ENCODE data around the gene KLHL34. TPM values are rescaled to one million over a fixed set of nuclear protein-coding genes. Genes with fewer than 3 reads are reported as not detected.

Gene KLHL34, protein sequence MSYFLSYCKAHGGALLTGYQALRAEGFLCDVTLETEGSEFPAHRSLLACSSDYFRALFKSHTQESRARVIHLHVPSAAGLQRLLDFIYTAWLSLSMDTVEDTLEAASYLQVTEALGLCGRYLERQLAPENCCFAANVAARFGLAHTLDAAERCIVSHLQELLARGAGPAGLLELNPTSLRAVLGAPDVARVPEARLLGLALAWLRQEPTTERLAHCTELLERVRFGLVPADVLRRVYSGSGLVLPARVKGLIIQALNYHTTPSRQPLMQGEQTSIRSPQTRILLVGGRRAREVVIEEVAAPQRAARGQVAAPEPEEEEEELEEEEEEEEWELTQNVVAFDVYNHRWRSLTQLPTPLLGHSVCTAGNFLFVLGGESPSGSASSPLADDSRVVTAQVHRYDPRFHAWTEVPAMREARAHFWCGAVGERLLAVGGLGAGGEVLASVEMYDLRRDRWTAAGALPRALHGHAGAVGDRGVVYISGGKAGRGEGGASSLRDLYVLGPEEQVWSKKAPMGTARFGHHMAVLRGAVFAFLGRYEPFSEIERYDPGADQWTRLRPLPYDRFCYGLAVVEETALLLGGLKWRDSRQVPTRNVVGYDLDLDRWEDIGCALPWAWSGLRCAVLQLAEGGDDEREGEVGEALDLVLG
- 1 to 10 TPM; 1.1 to 1.2 TPM for total RNA-seq

DNA sequence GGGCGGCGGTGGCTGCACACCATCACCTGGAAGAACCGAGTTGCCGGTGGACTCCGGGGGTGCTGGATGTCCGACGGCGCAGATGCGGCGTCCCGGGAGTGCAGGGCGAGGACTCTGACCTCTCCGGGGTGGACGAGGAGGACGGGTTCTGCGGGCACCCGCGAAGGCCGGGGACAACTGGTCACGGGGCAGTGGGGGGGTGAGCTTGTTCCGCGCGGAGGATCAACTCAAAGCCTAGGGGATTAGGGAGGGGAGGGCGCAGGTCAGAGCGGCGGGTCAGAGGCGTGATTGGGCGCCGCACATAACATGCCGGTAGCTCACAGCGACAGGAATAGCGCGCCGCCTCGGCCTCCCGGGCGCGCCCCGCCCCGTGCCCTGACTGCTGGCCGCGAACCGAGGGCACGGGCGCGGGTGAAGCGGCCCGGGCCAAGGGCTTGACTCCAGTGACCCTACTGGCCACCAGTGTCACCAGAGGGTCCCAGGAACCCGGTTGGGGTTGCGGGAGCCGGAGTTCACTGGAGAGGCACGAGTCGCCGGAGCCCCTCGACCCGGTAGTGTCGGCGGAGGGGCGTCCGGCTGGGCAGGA lies at the start of gene KLHL34:
TSS of gene KLHL34 (minus strand) at position 179 of the 586 bp plus-strand sequence. CDS start 542 bp downstream, outside the sequence.
- Mint-ChIP-seq H3K27ac (no peak within 1 kb of the TSS), H3K4me3 (peak within 1 kb of the TSS; percentile 67), H3K9me3 (no peaks in the 10 kb centered on the region), H3K27me3 (ENCODE audit: low read depth) (no peaks in the 10 kb centered on the region), H3K4me1 (ENCODE audit: low read depth) (peaks cover 11% of the 10 kb centered on the region), H3K36me3 (ENCODE audit: low read depth) (peaks cover 1% of the 10 kb centered on the region)
- CTCF ChIA-PET, result no interaction called here
- DNase-seq, result peak; percentile 26
- intact Hi-C loops (cut with micrococcal nuclease), result loop anchor here (1.0 to 10.0 kb wide), 4 partner anchors 181 to 327 kb away; partner anchors contain the start of genes CNKSR2 and MBTPS2

DNA sequence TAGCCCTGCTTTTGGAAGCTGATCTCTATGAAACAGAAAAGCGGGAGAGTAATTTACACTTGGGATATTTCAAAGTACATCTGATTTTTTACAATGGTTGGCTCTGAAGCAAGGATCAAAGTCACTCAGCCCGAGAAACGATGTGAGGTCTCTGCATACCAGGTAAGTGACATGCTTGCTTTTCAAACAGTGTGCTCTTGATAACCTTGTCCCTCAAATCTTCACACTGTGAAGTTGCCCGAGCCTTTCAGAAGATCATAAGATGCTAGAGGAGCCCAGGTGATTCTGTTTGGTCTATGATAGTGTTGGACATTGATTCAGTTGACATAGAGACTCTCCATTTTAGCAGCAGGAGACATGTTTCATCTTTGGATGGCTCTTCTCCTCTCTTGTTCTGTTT lies 47.1 kb upstream of the KLHL34 start:
- Mint-ChIP-seq H3K4me3 (no peak overlapping the region), H3K9me3 (no peaks in the 10 kb centered on the region), H3K4me1 (ENCODE audit: low read depth) (no peaks in the 10 kb centered on the region), H3K36me3 (ENCODE audit: low read depth) (no peaks in the 10 kb centered on the region), H3K27ac (no peak overlapping the region), H3K27me3 (ENCODE audit: low read depth) (no peaks in the 10 kb centered on the region)
- no peak for DNase-seq
- intact Hi-C loops (cut with micrococcal nuclease), result no loop called here
- CTCF ChIA-PET, result no interaction called here

DNA sequence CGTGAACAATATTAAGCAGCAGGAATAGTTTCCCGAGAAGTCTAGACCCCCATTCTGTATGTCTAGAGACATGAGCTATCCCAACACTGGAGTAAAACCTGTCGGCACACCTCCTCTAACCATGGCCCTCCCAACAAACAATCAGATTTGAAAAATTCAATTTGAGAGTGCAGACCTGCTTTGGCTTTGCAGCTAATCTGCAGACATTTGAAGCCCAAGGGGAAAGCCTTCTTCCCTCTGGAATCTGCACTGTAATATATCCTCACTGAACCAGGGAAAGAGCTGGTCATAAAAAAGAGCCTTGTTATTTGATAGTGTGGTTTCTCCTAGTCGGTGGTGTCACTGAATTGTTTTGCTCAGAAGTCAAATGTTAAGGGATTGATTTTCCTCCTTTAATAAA lies 44.6 kb upstream of the KLHL34 start:
- CTCF ChIA-PET, result no interaction called here

DNA sequence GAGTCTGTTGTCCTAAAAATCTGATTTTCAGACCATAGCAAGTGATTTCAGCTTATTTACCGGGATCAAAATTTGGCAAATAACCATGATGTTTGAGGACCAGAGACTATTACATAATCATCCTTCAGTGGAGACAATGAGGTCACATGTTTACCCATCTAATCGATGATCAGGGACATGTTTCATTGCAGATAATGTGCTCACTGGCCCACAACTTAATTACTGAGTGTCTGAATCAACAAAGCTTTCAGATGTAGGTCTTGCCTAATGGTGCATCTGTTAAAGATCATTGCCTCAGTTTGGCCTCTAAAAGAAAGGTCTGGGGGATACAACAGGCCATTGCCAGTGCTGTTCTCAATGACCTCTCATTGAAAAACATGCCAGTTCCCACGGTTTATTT lies 42.8 kb upstream of the KLHL34 start:
- CTCF ChIA-PET, result no interaction called here
- no peak overlapping the region for H3K27ac Mint-ChIP-seq
- intact Hi-C loops (cut with micrococcal nuclease), result no loop called here
- H3K9me3 Mint-ChIP-seq, result no peaks in the 10 kb centered on the region
- no peaks in the 10 kb centered on the region for H3K36me3 Mint-ChIP-seq (ENCODE audit: low read depth)
- H3K4me1 Mint-ChIP-seq (ENCODE audit: low read depth), result no peaks in the 10 kb centered on the region
- H3K4me3 Mint-ChIP-seq, result no peak overlapping the region
- H3K27me3 Mint-ChIP-seq (ENCODE audit: low read depth), result no peaks in the 10 kb centered on the region
- DNase-seq, result no peak

More for the DNA sequence above, 44.6 kb upstream of the KLHL34 start:
- no peaks in the 10 kb centered on the region for H3K27me3 Mint-ChIP-seq (ENCODE audit: low read depth)
- no peaks in the 10 kb centered on the region for H3K4me1 Mint-ChIP-seq (ENCODE audit: low read depth)
- DNase-seq, result no peak
- no peaks in the 10 kb centered on the region for H3K9me3 Mint-ChIP-seq
- H3K4me3 Mint-ChIP-seq, result no peak overlapping the region
- H3K36me3 Mint-ChIP-seq (ENCODE audit: low read depth), result no peaks in the 10 kb centered on the region
- no peak overlapping the region for H3K27ac Mint-ChIP-seq
- intact Hi-C loops (cut with micrococcal nuclease), result no loop called here

DNA sequence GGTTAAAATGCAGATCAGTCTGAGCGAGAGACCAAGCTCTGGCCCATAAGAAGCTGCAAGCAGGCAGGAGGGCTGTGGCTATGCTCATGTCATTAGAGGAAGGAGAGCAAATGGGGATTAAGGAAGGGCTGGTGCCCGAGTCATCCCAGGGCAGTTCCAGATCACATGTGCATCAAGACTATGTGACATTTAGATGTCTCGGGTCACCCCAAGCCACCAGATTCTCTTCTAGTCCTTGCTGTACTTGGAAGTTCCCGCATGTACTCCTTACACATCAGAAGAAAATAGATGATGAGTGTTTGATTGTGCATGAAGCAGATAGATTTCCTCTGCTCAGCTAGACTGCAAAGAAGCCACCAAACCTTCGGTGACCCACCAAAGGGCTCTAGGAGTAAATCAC lies 42.1 kb upstream of the KLHL34 start:
- Mint-ChIP-seq H3K9me3 (no peaks in the 10 kb centered on the region), H3K27ac (no peak overlapping the region), H3K4me3 (no peak overlapping the region), H3K27me3 (ENCODE audit: low read depth) (no peaks in the 10 kb centered on the region), H3K4me1 (ENCODE audit: low read depth) (no peaks in the 10 kb centered on the region), H3K36me3 (ENCODE audit: low read depth) (no peaks in the 10 kb centered on the region)
- intact Hi-C loops (cut with micrococcal nuclease), result no loop called here
- CTCF ChIA-PET, result no interaction called here
- DNase-seq, result no peak

DNA sequence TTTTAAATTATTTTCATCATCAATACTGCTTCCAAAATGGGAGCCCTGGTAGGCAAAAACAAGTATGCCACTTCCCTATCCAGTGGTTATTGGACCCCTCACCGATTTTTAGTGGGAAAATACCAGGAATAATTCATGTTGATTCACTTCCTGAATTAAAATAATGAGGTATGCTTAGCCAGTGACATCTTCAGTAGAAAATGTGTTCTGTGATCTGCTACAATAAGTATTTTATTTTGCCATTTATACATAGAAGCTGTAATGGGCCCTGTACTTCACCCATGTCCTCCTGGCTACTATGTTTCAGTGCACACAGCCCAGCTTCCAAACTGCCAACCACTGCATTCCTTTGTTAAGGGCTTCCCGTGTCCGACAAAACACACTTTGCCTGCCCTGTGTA lies 41.0 kb upstream of the KLHL34 start:
- no peak overlapping the region for H3K4me3 Mint-ChIP-seq
- CTCF ChIA-PET, result no interaction called here
- no peaks in the 10 kb centered on the region for H3K36me3 Mint-ChIP-seq (ENCODE audit: low read depth)
- no peak overlapping the region for H3K27ac Mint-ChIP-seq
- DNase-seq, result no peak
- intact Hi-C loops (cut with micrococcal nuclease), result no loop called here
- no peaks in the 10 kb centered on the region for H3K4me1 Mint-ChIP-seq (ENCODE audit: low read depth)
- no peaks in the 10 kb centered on the region for H3K9me3 Mint-ChIP-seq
- H3K27me3 Mint-ChIP-seq (ENCODE audit: low read depth), result no peaks in the 10 kb centered on the region

DNA sequence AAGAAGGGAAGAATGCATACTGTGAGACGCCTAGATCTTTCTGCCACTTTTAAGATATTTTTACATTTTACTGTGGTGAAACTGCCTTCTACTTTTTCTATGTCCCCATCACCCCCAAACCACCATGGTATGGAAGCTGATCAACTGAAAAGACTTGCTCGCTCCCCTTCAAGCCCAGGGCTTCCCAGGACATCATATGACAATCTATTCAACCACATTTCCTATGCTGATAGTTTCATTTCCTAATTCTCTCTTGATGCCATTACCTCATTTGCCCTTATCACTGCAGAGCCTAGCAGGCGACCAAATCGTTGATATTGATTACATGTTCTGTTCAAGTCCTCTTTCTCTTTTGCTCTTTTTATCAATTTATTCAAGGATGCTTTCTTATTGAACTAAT lies 40.1 kb upstream of the KLHL34 start:
- DNase-seq, result no peak
- H3K27me3 Mint-ChIP-seq (ENCODE audit: low read depth), result no peaks in the 10 kb centered on the region
- H3K9me3 Mint-ChIP-seq, result no peaks in the 10 kb centered on the region
- intact Hi-C loops (cut with micrococcal nuclease), result no loop called here
- CTCF ChIA-PET, result no interaction called here
- no peaks in the 10 kb centered on the region for H3K4me1 Mint-ChIP-seq (ENCODE audit: low read depth)
- H3K4me3 Mint-ChIP-seq, result no peak overlapping the region
- H3K27ac Mint-ChIP-seq, result no peak overlapping the region
- no peaks in the 10 kb centered on the region for H3K36me3 Mint-ChIP-seq (ENCODE audit: low read depth)

- Mint-ChIP-seq H3K27me3 (ENCODE audit: low read depth) (no peaks in the 10 kb centered on the region), H3K4me1 (ENCODE audit: low read depth) (peaks cover 5% of the 10 kb centered on the region), H3K36me3 (ENCODE audit: low read depth) (no peaks in the 10 kb centered on the region), H3K27ac (no peak overlapping the region), H3K9me3 (no peaks in the 10 kb centered on the region), H3K4me3 (no peak overlapping the region)
- intact Hi-C loops (cut with micrococcal nuclease), result no loop called here
- DNase-seq, result no peak
- CTCF ChIA-PET, result no interaction called here
Observed at GRCh38 chrX:21691512-21692018, 33.4 kb upstream of the KLHL34 start.

DNA sequence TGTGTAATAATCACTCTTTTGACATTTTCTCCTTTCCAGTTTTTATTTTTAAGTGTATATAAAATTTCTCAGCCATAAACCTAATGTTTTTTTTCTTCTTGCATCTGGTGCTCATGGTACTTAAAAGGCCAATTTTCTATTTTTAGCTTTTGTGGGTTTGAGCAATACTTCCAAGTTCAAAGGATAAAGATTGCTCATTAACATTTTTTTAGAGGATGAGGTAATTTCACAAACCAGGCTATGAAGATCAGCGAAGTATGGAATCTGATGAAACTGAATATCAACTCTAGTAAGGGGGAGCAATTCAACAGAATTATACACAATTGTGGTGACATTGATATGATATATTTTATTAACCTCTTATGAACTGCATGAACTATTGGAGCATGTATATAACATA lies 25.8 kb upstream of the KLHL34 start:
- Mint-ChIP-seq H3K27me3 (ENCODE audit: low read depth) (no peaks in the 10 kb centered on the region), H3K9me3 (no peaks in the 10 kb centered on the region), H3K4me1 (ENCODE audit: low read depth) (peaks cover 1% of the 10 kb centered on the region), H3K4me3 (no peak overlapping the region), H3K36me3 (ENCODE audit: low read depth) (no peaks in the 10 kb centered on the region), H3K27ac (no peak overlapping the region)
- CTCF ChIA-PET, result no interaction called here
- intact Hi-C loops (cut with micrococcal nuclease), result no loop called here
- no peak for DNase-seq

DNA sequence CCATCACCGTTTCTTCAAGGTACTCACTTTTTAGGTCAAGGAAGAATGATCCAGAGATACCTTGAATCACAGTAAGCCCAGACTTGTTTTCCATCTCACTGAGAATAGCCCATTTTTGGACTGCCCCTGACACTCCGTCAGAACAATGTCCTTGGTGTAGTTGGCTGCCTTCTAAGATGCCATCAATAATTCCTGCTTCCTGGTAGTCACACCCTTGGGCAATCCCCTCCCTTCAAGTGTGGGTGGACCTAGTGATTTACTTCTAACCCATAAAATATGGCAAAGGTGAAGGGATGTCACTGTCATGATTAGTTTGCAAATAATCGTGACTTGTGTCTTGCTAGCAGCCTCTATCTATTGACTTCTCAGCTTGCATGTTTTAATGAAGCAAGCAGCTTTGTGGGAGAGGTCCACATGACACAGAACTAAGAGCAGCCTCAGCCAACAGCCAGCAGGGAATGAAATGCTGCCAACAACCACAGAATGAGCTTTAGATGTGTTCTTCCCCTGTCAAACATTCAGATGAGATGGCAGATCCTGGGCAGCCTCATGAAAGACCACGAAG lies 20.0 kb upstream of the KLHL34 start:
- DNase-seq, result no peak
- H3K4me3 Mint-ChIP-seq, result no peak overlapping the region
- no peaks in the 10 kb centered on the region for H3K9me3 Mint-ChIP-seq
- no peaks in the 10 kb centered on the region for H3K4me1 Mint-ChIP-seq (ENCODE audit: low read depth)
- CTCF ChIA-PET, result no interaction called here
- no peaks in the 10 kb centered on the region for H3K36me3 Mint-ChIP-seq (ENCODE audit: low read depth)
- intact Hi-C loops (cut with micrococcal nuclease), result no loop called here
- H3K27ac Mint-ChIP-seq, result no peak overlapping the region
- H3K27me3 Mint-ChIP-seq (ENCODE audit: low read depth), result no peaks in the 10 kb centered on the region

- H3K4me3 Mint-ChIP-seq, result no peak overlapping the region
- no peak for DNase-seq
- H3K9me3 Mint-ChIP-seq, result no peaks in the 10 kb centered on the region
- H3K27ac Mint-ChIP-seq, result no peak overlapping the region
- no peaks in the 10 kb centered on the region for H3K36me3 Mint-ChIP-seq (ENCODE audit: low read depth)
- no peaks in the 10 kb centered on the region for H3K4me1 Mint-ChIP-seq (ENCODE audit: low read depth)
- intact Hi-C loops (cut with micrococcal nuclease), result no loop called here
- CTCF ChIA-PET, result no interaction called here
- H3K27me3 Mint-ChIP-seq (ENCODE audit: low read depth), result no peaks in the 10 kb centered on the region
Observed at GRCh38 chrX:21675931-21676330, 17.8 kb upstream of the KLHL34 start.

- no peak for DNase-seq
- intact Hi-C loops (cut with micrococcal nuclease), result no loop called here
- H3K4me1 Mint-ChIP-seq (ENCODE audit: low read depth), result no peaks in the 10 kb centered on the region
- H3K9me3 Mint-ChIP-seq, result no peaks in the 10 kb centered on the region
- no peak overlapping the region for H3K27ac Mint-ChIP-seq
- no peak overlapping the region for H3K4me3 Mint-ChIP-seq
- CTCF ChIA-PET, result no interaction called here
- no peaks in the 10 kb centered on the region for H3K36me3 Mint-ChIP-seq (ENCODE audit: low read depth)
- no peaks in the 10 kb centered on the region for H3K27me3 Mint-ChIP-seq (ENCODE audit: low read depth)
Observed at GRCh38 chrX:21674430-21675186, 16.5 kb upstream of the KLHL34 start.

Measured in activated naive CD4-positive, alpha-beta T cell treated with anti-CD3 and anti-CD28 coated beads for 36 hours (primary cell).